Smooth muscle cell (in vitro differentiated cells): Measurements from ENCODE around the gene VPS11. TPM values are rescaled to one million over a fixed set of nuclear protein-coding genes. Genes with fewer than 3 reads are reported as not detected.

Source experiments
- DNase-seq: peaks from one replicate; lab custom pipeline; 2025; ENCODE audit not compliant: unreplicated experiment; lab: John Stamatoyannopoulos, UW
- H2AFZ ChIP-seq: fragments of 200-600 bp; sonication (generic); 2 replicates; pipeline ENCODE4 v1.6.0; 2016; ENCODE audit warnings: antibody characterized with exemption, low read depth, mild to moderate bottlenecking
- H3F3A ChIP-seq: fragments of 200-600 bp; sonication (generic); 2 replicates; pipeline ENCODE4 v1.6.0; 2017; ENCODE audit warnings: antibody characterized with exemption, low read depth
- H3K27ac ChIP-seq: fragments of 200-600 bp; sonication (generic); 2 replicates; pipeline ENCODE4 v1.5.1; 2016; ENCODE audit warnings: low read depth, mild to moderate bottlenecking
- H3K27me3 ChIP-seq: fragments of 200-600 bp; sonication (generic); 2 replicates; pipeline ENCODE4 v1.6.1; 2016; ENCODE audit warnings: low read depth, mild to moderate bottlenecking
- H3K36me3 ChIP-seq: fragments of 200-600 bp; sonication (generic); 2 replicates; pipeline ENCODE4 v1.5.1; 2016; ENCODE audit warnings: low read depth
- H3K4me1 ChIP-seq: fragments of 200-600 bp; sonication (generic); 2 replicates; pipeline ENCODE4 v1.5.1; 2016; ENCODE audit warnings: low read depth
- H3K4me2 ChIP-seq: fragments of 200-600 bp; sonication (generic); 2 replicates; pipeline ENCODE4 v1.6.0; 2016; ENCODE audit warnings: mild to moderate bottlenecking
- H3K4me3 ChIP-seq: fragments of 200-600 bp; sonication (generic); 2 replicates; pipeline ENCODE4 v1.5.1; 2016; ENCODE audit warnings: mild to moderate bottlenecking
- H3K79me2 ChIP-seq: fragments of 200-600 bp; sonication (generic); 2 replicates; pipeline ENCODE4 v1.6.0; 2016; ENCODE audit warnings: low read depth, mild to moderate bottlenecking
- H3K9ac ChIP-seq: fragments of 200-600 bp; sonication (generic); 2 replicates; pipeline ENCODE4 v1.6.0; 2016; ENCODE audit warnings: low read depth
- H3K9me3 ChIP-seq: fragments of 200-600 bp; sonication (generic); replicated peaks from 2 replicates; pipeline ENCODE4 v1.5.1; 2016; ENCODE audit warnings: low read depth
- H4K20me1 ChIP-seq: fragments of 200-600 bp; sonication (generic); 2 replicates; pipeline ENCODE4 v1.6.0; 2016; ENCODE audit warnings: low read depth
- WGBS: methylation state at CpG from one replicate; pipeline ENCODE4 v1.1.7; 2016; ENCODE audit warnings: low lambda C conversion rate; 5-methylcytosine and 5-hydroxymethylcytosine counted together
- microRNA-seq: library from miRNA; unstranded; fragments of <30 nt; microRNA quantifications from one replicate; pipeline ENCODE4, GENCODE V29; 2016; ENCODE audit warnings: borderline number of aligned reads
- polyA plus RNA-seq: library from polyadenylated mRNA; unstranded; fragments of >200 nt; fragmentation: Nextera tagmentation; extraction: Ambion mirVana; gene quantifications from 2 replicates; pipeline ENCODE4 v1.2.1, GENCODE V29; 2016
- total RNA-seq: library from RNA; depleted of rRNA; stranded (reverse); fragments of >200 nt; gene quantifications from 2 replicates; pipeline ENCODE4 v1.2.3, GENCODE V29; 2014
- TF ChIP-seq, protein P1 (sequence below): fragments of 200-600 bp; sonication (generic); IDR thresholded peaks from 2 replicates; pipeline ENCODE4 v1.5.1; 2017; ENCODE audit warnings: borderline replicate concordance, mild to moderate bottlenecking, antibody characterized with exemption; ENCODE audit not compliant: insufficient read depth, poor library complexity, severe bottlenecking

VPS11 gene
- total and polyA plus RNA-seq, 2 experiments from 2014 or later = 33.1 to 33.8 TPM

DNA sequence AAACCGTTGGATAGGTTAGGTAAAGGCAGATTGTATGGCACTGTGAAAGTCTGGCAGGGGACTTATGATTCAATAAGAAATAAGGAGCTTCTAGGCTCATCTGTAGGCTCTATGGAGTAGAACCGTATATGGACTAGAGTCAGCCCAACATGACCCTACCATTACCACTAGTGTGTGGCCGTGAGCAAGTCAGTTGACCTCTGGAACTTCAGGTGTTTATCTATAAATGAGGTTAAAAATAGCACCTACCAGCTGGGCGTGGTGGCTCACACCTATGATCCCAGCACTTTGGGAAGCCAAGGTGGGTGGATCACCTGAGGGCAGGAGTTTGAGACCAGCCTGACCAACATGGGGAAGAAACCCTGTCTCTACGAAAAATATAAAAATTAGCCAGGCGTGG, 58.2 kb downstream of the VPS11 start:
- DNase-seq = no peak
- Histone ChIP-seq H3K36me3 (no peaks in the 10 kb centered on the region), H3K9me3 (no peaks in the 10 kb centered on the region), H4K20me1 (peaks cover 18% of the 10 kb centered on the region), H3K4me3 (no peak overlapping the region), H3K9ac (no peak overlapping the region), H2AFZ (no peak overlapping the region), H3K27ac (no peak overlapping the region), H3K4me1 (peaks cover 6% of the 10 kb centered on the region), H3F3A (no peaks in the 10 kb centered on the region), H3K27me3 (no peaks in the 10 kb centered on the region), H3K79me2 (peaks cover 27% of the 10 kb centered on the region), H3K4me2 (no peak overlapping the region)
- WGBS = 98% methylated on average over 5 of the region's 6 CpGs
- TF ChIP-seq, protein P1, sequence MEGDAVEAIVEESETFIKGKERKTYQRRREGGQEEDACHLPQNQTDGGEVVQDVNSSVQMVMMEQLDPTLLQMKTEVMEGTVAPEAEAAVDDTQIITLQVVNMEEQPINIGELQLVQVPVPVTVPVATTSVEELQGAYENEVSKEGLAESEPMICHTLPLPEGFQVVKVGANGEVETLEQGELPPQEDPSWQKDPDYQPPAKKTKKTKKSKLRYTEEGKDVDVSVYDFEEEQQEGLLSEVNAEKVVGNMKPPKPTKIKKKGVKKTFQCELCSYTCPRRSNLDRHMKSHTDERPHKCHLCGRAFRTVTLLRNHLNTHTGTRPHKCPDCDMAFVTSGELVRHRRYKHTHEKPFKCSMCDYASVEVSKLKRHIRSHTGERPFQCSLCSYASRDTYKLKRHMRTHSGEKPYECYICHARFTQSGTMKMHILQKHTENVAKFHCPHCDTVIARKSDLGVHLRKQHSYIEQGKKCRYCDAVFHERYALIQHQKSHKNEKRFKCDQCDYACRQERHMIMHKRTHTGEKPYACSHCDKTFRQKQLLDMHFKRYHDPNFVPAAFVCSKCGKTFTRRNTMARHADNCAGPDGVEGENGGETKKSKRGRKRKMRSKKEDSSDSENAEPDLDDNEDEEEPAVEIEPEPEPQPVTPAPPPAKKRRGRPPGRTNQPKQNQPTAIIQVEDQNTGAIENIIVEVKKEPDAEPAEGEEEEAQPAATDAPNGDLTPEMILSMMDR = no peak

DNA sequence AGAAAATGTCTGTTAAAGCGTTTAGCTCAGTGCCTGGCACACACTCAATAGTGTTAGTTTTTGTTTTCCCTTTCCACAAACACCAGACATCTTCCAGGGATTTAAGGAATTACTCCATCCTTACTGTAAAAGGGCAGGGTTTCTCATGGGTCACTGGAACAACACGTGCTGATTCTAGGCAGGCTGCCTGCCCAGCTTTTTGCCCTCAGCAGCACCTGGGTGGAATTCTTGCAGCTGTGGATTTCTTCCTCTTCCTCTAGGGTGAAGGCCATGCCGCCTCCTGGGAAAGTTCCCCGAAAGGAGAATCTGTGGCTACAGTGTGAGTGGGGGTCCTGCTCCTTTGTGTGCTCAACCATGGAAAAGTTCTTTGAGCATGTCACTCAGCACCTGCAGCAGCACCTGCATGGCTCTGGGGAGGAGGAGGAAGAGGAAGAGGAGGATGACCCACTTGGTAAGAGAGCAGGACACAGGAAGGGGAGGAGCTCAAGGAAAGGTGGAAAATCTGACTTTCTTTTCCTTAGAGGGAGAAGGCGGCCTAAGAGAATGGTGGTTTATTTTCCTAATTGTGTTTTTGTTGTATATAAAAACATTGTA, 59.2 kb downstream of the VPS11 start:
- H3K4me3 ChIP-seq = no peak overlapping the region
- no peaks in the 10 kb centered on the region for H3K36me3 ChIP-seq
- DNase-seq = no peak
- 76% methylated on average over 5 of the region's 5 CpGs for WGBS
- H3K4me2 ChIP-seq = no peak overlapping the region
- H4K20me1 ChIP-seq = peaks cover 18% of the 10 kb centered on the region
- no peaks in the 10 kb centered on the region for H3K9me3 ChIP-seq
- H3F3A ChIP-seq = no peaks in the 10 kb centered on the region
- no peak overlapping the region for H2AFZ ChIP-seq
- no peak overlapping the region for H3K27ac ChIP-seq
- peaks cover 26% of the 10 kb centered on the region for H3K79me2 ChIP-seq
- no peaks in the 10 kb centered on the region for H3K27me3 ChIP-seq
- peaks cover 6% of the 10 kb centered on the region for H3K4me1 ChIP-seq
- TF ChIP-seq, protein P1 = no peak
- no peak overlapping the region for H3K9ac ChIP-seq

DNA sequence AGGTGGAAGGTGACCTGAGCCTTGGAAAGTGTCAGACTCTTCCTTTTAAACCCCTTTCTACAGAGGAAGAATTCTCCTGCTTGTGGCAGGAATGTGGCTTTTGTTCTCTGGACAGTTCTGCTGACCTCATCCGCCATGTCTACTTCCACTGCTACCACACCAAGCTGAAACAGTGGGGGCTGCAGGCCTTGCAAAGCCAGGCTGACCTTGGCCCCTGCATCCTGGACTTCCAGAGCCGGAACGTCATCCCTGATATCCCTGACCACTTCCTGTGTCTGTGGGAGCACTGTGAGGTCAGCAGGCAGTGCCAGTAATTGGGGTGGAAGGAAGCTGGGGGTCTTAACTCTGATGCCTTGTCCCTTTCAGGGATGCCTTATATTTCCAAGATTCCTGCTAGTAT, 63.0 kb downstream of the VPS11 start:
- H3K27me3 ChIP-seq = no peaks in the 10 kb centered on the region
- no peaks in the 10 kb centered on the region for H3K36me3 ChIP-seq
- H3K79me2 ChIP-seq = no peaks in the 10 kb centered on the region
- H3K9ac ChIP-seq = no peak overlapping the region
- H4K20me1 ChIP-seq = peaks cover 10% of the 10 kb centered on the region
- WGBS = 51% methylated on average over 3 of the region's 3 CpGs
- H2AFZ ChIP-seq = no peak overlapping the region
- no peak overlapping the region for H3K4me2 ChIP-seq
- no peaks in the 10 kb centered on the region for H3F3A ChIP-seq
- H3K4me1 ChIP-seq = no peaks in the 10 kb centered on the region
- TF ChIP-seq, protein P1 = no peak
- DNase-seq = no peak
- H3K4me3 ChIP-seq = no peak overlapping the region
- no peak overlapping the region for H3K27ac ChIP-seq
- no peaks in the 10 kb centered on the region for H3K9me3 ChIP-seq

Small RNAs within 50 kb of the gene (microRNA-seq; reads per million reads assigned to microRNA genes)
- not detected for gene MIR3656

Other genes starting within 250 kb of the VPS11 start
- gene CXCR5, start 183.9 kb upstream of the VPS11 start, total RNA-seq = not detected in 2 replicates
- 1.6 TPM in 1 of 2 replicates, not detected in the other for gene CXCR5, start 183.9 kb upstream of the VPS11 start, polyA plus RNA-seq
- gene BCL9L, start 141.9 kb upstream of the VPS11 start, total RNA-seq = 10.5 and 10.8 TPM in 2 replicates
- gene BCL9L, start 141.9 kb upstream of the VPS11 start, polyA plus RNA-seq = 11.4 and 19.0 TPM in 2 replicates
- not detected in 2 replicates for gene UPK2, start 111.5 kb upstream of the VPS11 start, total RNA-seq
- 1.4 and 2.5 TPM in 2 replicates for gene UPK2, start 111.5 kb upstream of the VPS11 start, polyA plus RNA-seq
- not detected in 2 replicates for gene FOXR1, start 96.1 kb upstream of the VPS11 start, total RNA-seq
- gene FOXR1, start 96.1 kb upstream of the VPS11 start, polyA plus RNA-seq = not detected in 2 replicates
- gene CENATAC, start 69.7 kb upstream of the VPS11 start, total RNA-seq = 14.9 and 17.8 TPM in 2 replicates
- gene CENATAC, start 69.7 kb upstream of the VPS11 start, polyA plus RNA-seq = 5.3 and 20.9 TPM in 2 replicates
- 1,510 and 1,616 TPM in 2 replicates for gene RPS25, start 49.5 kb upstream of the VPS11 start, total RNA-seq
- gene RPS25, start 49.5 kb upstream of the VPS11 start, polyA plus RNA-seq = 975 and 1,078 TPM in 2 replicates
- gene TRAPPC4, start 49.1 kb upstream of the VPS11 start, total RNA-seq = 55.2 and 103 TPM in 2 replicates
- gene TRAPPC4, start 49.1 kb upstream of the VPS11 start, polyA plus RNA-seq = 157 and 168 TPM in 2 replicates
- gene SLC37A4, start 36.9 kb upstream of the VPS11 start, total RNA-seq = 17.5 and 22.3 TPM in 2 replicates
- gene SLC37A4, start 36.9 kb upstream of the VPS11 start, polyA plus RNA-seq = 22.8 and 28.9 TPM in 2 replicates
- gene HYOU1, start 10.6 kb upstream of the VPS11 start, total RNA-seq = 98.1 and 122 TPM in 2 replicates
- gene HYOU1, start 10.6 kb upstream of the VPS11 start, polyA plus RNA-seq = 79.8 and 90.4 TPM in 2 replicates
- gene HMBS, start 17.1 kb downstream of the VPS11 start, total RNA-seq = 13.9 and 33.7 TPM in 2 replicates
- 39.9 and 43.4 TPM in 2 replicates for gene HMBS, start 17.1 kb downstream of the VPS11 start, polyA plus RNA-seq
- 26.2 and 40.5 TPM in 2 replicates for gene DPAGT1, start 34.0 kb downstream of the VPS11 start, total RNA-seq
- gene DPAGT1, start 34.0 kb downstream of the VPS11 start, polyA plus RNA-seq = 68.1 and 73.7 TPM in 2 replicates
- 4.8 and 10.6 TPM in 2 replicates for gene C2CD2L, start 39.5 kb downstream of the VPS11 start, total RNA-seq
- gene C2CD2L, start 39.5 kb downstream of the VPS11 start, polyA plus RNA-seq = 7.2 and 9.2 TPM in 2 replicates
- 17.3 and 18.6 TPM in 2 replicates for gene HINFP, start 53.8 kb downstream of the VPS11 start, total RNA-seq
- 11.2 and 15.6 TPM in 2 replicates for gene HINFP, start 53.8 kb downstream of the VPS11 start, polyA plus RNA-seq
- gene ABCG4, start 81.2 kb downstream of the VPS11 start, total RNA-seq = 0.76 and 0.85 TPM in 2 replicates
- 2.0 and 2.1 TPM in 2 replicates for gene ABCG4, start 81.2 kb downstream of the VPS11 start, polyA plus RNA-seq
- 10.6 and 13.0 TPM in 2 replicates for gene NLRX1, start 100.9 kb downstream of the VPS11 start, total RNA-seq
- gene NLRX1, start 100.9 kb downstream of the VPS11 start, polyA plus RNA-seq = 16.8 and 18.7 TPM in 2 replicates
- gene NHERF4, start 117.7 kb downstream of the VPS11 start, total RNA-seq = not detected in 2 replicates
- 0.34 and 0.39 TPM in 2 replicates for gene NHERF4, start 117.7 kb downstream of the VPS11 start, polyA plus RNA-seq
- gene CBL, start 138.5 kb downstream of the VPS11 start, total RNA-seq = 17.6 and 18.9 TPM in 2 replicates
- 5.0 and 5.7 TPM in 2 replicates for gene CBL, start 138.5 kb downstream of the VPS11 start, polyA plus RNA-seq
- 138 and 160 TPM in 2 replicates for gene MCAM, start 249.3 kb downstream of the VPS11 start, total RNA-seq
- gene MCAM, start 249.3 kb downstream of the VPS11 start, polyA plus RNA-seq = 30.7 and 32.1 TPM in 2 replicates